PC-3 (cell line): ENCODE results near the gene PGAM2. TPM values are rescaled to one million over a fixed set of nuclear protein-coding genes. Genes with fewer than 3 reads are reported as not detected.
A peak's percentile ranks its signal among the peaks of the same experiment; 100 is the strongest.

Source experiments
- ATAC-seq: fragments of 200-7000 bp; cut with Tn5 transposase; 2 replicates; pipeline ENCODE4 v1.9.1; 2020; ENCODE audit warnings: mild to moderate bottlenecking, moderate library complexity
- BruUV-seq: library from RNA; stranded (reverse); fragments of 400-500 nt; replicated peaks from 2 replicates; lab custom pipeline; 2021; lab: Mats Ljungman, UMichigan
- CTCF ChIA-PET: fragments of 300-600 bp; sonication (Branson Sonifier 250); formaldehyde crosslinking; loops from one replicate; lab custom pipeline; 2022; ENCODE audit warnings: antibody characterized with exemption; lab: Charles Lee
- POLR2A ChIA-PET: fragments of 300-600 bp; sonication (Branson Sonifier 250); formaldehyde crosslinking; loops from one replicate; lab custom pipeline; 2022; ENCODE audit warnings: antibody characterized with exemption; ENCODE audit not compliant: unreplicated experiment; lab: Charles Lee
- DNase-seq: peaks from one replicate; pipeline ENCODE4 v3.0.0-alpha.2; 2015
- H2AFZ ChIP-seq: fragments of 300-600 bp; sonication (generic); 2 replicates; pipeline ENCODE4 v1.6.0; 2016; ENCODE audit warnings: antibody characterized with exemption, low read length
- H3F3A ChIP-seq: fragments of 300-600 bp; sonication (generic); one replicate; pipeline ENCODE4 v1.6.0; 2017; ENCODE audit warnings: antibody characterized with exemption, low read length, control low read depth, mild to moderate bottlenecking; ENCODE audit not compliant: unreplicated experiment
- H3K27ac ChIP-seq: fragments of 300-600 bp; sonication (generic); 2 replicates; pipeline ENCODE4 v1.5.1; 2016; ENCODE audit warnings: mild to moderate bottlenecking, low read length
- H3K27me3 ChIP-seq: fragments of 300-600 bp; sonication (generic); 2 replicates; pipeline ENCODE4 v1.6.1; 2016; ENCODE audit warnings: low read length, mixed read lengths
- H3K36me3 ChIP-seq: fragments of 300-600 bp; sonication (generic); 2 replicates; pipeline ENCODE4 v1.6.1; 2016; ENCODE audit warnings: low read depth, mixed run types, low read length, mixed read lengths
- H3K4me1 ChIP-seq: fragments of 300-600 bp; sonication (generic); 2 replicates; pipeline ENCODE4 v1.5.1; 2016; ENCODE audit warnings: low read length; ENCODE audit not compliant: insufficient read depth
- H3K4me2 ChIP-seq: fragments of 300-600 bp; sonication (generic); 2 replicates; pipeline ENCODE4 v1.6.0; 2016; ENCODE audit warnings: low read length
- H3K4me3 ChIP-seq: fragments of 300-600 bp; sonication (generic); 2 replicates; pipeline ENCODE4 v1.5.1; 2016; ENCODE audit warnings: mild to moderate bottlenecking, low read length, mixed read lengths
- H3K79me2 ChIP-seq: fragments of 300-600 bp; sonication (generic); 2 replicates; pipeline ENCODE4 v1.6.1; 2017; ENCODE audit warnings: low read length, mixed read lengths
- H3K9ac ChIP-seq: fragments of 300-600 bp; sonication (generic); 2 replicates; pipeline ENCODE4 v1.6.0; 2016; ENCODE audit warnings: mild to moderate bottlenecking, low read length
- H3K9me2 ChIP-seq: fragments of 300-600 bp; sonication (generic); replicated peaks from 2 replicates; pipeline ENCODE4 v1.6.1; 2016; ENCODE audit warnings: mixed run types, low read length, mixed read lengths
- H3K9me3 ChIP-seq: fragments of 300-600 bp; sonication (generic); 2 replicates; pipeline ENCODE4 v1.6.1; 2016; ENCODE audit warnings: low read length, mixed read lengths
- H4K20me1 ChIP-seq: fragments of 300-600 bp; sonication (generic); 2 replicates; pipeline ENCODE4 v1.6.1; 2016; ENCODE audit warnings: low read length, mixed read lengths
- CTCF ChIP-seq: fragments of 300-600 bp; sonication (generic); conservative IDR thresholded peaks from 2 replicates; pipeline ENCODE4 v1.5.1; 2017; ENCODE audit warnings: antibody characterized with exemption, low read depth, mild to moderate bottlenecking, low read length
- EZH2 ChIP-seq: fragments of 300-600 bp; sonication (generic); IDR thresholded peaks from one replicate; pipeline ENCODE4 v1.6.1; 2017; ENCODE audit warnings: antibody characterized with exemption, mild to moderate bottlenecking, low read length; ENCODE audit not compliant: unreplicated experiment
- EZH2phosphoT487 ChIP-seq: fragments of 300-600 bp; sonication (generic); IDR thresholded peaks from 2 replicates; pipeline ENCODE4 v1.6.1; 2018; ENCODE audit warnings: mild to moderate bottlenecking, antibody characterized with exemption, low read length, borderline replicate concordance
- intact Hi-C: fragments of 100-400 bp; cut with micrococcal nuclease; formaldehyde crosslinking; loops from 2 replicates; pipeline ENCODE4 v1.9.0; 2023
- total RNA-seq: library from RNA; depleted of rRNA; stranded (reverse); fragments of >200 nt; gene quantifications from 2 replicates; pipeline ENCODE4 v1.2.3, GENCODE V29; 2014

PGAM2 gene
- total RNA-seq, 1 experiment from 2014 or later, result 0.95 TPM

- no peak for TF ChIP-seq EZH2phosphoT487
- no peak for TF ChIP-seq CTCF
- ChIA-PET CTCF (interaction anchor here (0.6 kb wide), 1 partner anchor 36 kb away, joined by 3 read pairs; no protein-coding TSS in a partner anchor), POLR2A (no interaction called here)
- Histone ChIP-seq H3K9ac (peak overlapping the region; percentile 34), H3K4me1 (peaks cover 23% of the 10 kb centered on the region), H3K36me3 (no peaks in the 10 kb centered on the region), H3K27me3 (no peaks in the 10 kb centered on the region), H3K9me3 (no peaks in the 10 kb centered on the region), H3K27ac (peak overlapping the region; percentile 76), H3K4me3 (no peak overlapping the region), H3K79me2 (no peaks in the 10 kb centered on the region), H3F3A (no peaks in the 10 kb centered on the region), H3K4me2 (peak overlapping the region; percentile 28), H2AFZ (peak overlapping the region; percentile 76), H3K9me2 (no peaks in the 10 kb centered on the region), H4K20me1 (no peaks in the 10 kb centered on the region)
- intact Hi-C loops, result no loop called here
- DNase-seq, result peak; percentile 52
- BruUV-seq, result no TSS peak
- peak; percentile 82 for ATAC-seq
Measured at GRCh38 chr7:44087911-44088838, 22.8 kb upstream of the PGAM2 start.

GRCh38 chr7:44086627-44087026 is 21.3 kb upstream of the PGAM2 start:
- DNase-seq (no peak), ATAC-seq (no peak)
- H3K79me2 ChIP-seq, result peaks cover 6% of the 10 kb centered on the region
- intact Hi-C loops, result no loop called here
- H3K36me3 ChIP-seq, result no peaks in the 10 kb centered on the region
- no peak for TF ChIP-seq CTCF
- TF ChIP-seq EZH2phosphoT487, result no peak
- TF ChIP-seq EZH2, result no peak
- ChIA-PET CTCF (no interaction called here), POLR2A (no interaction called here)
- H3K9me3 ChIP-seq, result no peaks in the 10 kb centered on the region
- H3K27me3 ChIP-seq, result no peaks in the 10 kb centered on the region
- H3K9ac ChIP-seq, result no peak overlapping the region
- H3K9me2 ChIP-seq, result no peaks in the 10 kb centered on the region
- no peak overlapping the region for H3K27ac ChIP-seq
- BruUV-seq, result no TSS peak
- no peak overlapping the region for H2AFZ ChIP-seq
- H3F3A ChIP-seq, result no peaks in the 10 kb centered on the region
- H4K20me1 ChIP-seq, result no peaks in the 10 kb centered on the region
- H3K4me2 ChIP-seq, result no peak overlapping the region
- no peak overlapping the region for H3K4me3 ChIP-seq
- peaks cover 23% of the 10 kb centered on the region for H3K4me1 ChIP-seq

DNA sequence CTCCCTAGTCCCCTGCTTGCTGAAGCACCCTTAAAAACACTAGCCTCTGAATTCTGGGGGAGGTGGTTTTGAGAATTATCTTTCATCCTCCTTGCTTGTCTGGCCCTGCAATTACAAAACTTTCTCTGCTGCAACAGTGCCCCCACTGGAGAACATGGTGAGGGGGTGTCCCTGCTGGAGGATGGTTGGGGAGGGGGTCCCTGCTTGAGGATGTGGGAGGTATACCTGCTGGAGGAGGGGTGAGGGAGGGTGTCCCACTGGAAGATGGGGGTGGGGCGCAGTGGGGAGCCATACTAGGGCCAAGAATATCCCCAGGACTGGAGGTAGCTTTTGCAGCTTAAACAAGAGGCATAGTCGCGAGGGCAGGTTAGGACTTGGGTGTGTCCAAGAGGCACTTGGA is 20.2 kb upstream of the PGAM2 start:
- intact Hi-C loops, result no loop called here
- Histone ChIP-seq H3F3A (no peaks in the 10 kb centered on the region), H3K27ac (no peak overlapping the region), H3K27me3 (no peaks in the 10 kb centered on the region), H3K9me3 (no peaks in the 10 kb centered on the region), H3K9me2 (no peaks in the 10 kb centered on the region), H3K4me3 (no peak overlapping the region), H3K79me2 (peaks cover 17% of the 10 kb centered on the region), H3K36me3 (no peaks in the 10 kb centered on the region), H4K20me1 (no peaks in the 10 kb centered on the region), H3K4me2 (no peak overlapping the region), H2AFZ (no peak overlapping the region), H3K9ac (no peak overlapping the region), H3K4me1 (peaks cover 28% of the 10 kb centered on the region)
- TF ChIP-seq CTCF (peak; percentile 40; the same call in 1 of the 2 replicates), EZH2phosphoT487 (no peak), EZH2 (no peak)
- CTCF ChIA-PET, result no interaction called here
- POLR2A ChIA-PET, result no interaction called here
- BruUV-seq, result no TSS peak
- no peak for DNase-seq
- ATAC-seq, result no peak
